Body of pancreas (tissue), 4 donors: Measurements from ENCODE around the gene ZMYM4. TPM values are rescaled to one million over a fixed set of nuclear protein-coding genes. Genes with fewer than 3 reads are reported as not detected.

Source experiments
- ATAC-seq: fragments of 150-250 bp; one replicate; pipeline ENCODE4 v1.9.1; 2016
- DNase-seq, 4 donors: peaks; one replicate each; pipeline ENCODE4 v3.0.0-alpha.2; 2019
- H3K27ac ChIP-seq, 4 donors: fragments of 200-600 bp; sonication (generic); 1 replicate in 3 of 4; 2 replicates in 1 of 4; pipeline versions ENCODE4 v1.5.1 to v1.6.1; 2016 to 2019; ENCODE audit warnings: mild to moderate bottlenecking in 1 of 4, mixed read lengths in 1 of 4, moderate library complexity in 1 of 4
- H3K27me3 ChIP-seq, 2 donors: fragments of 200-600 bp; sonication (generic); one replicate each; pipeline ENCODE4 v1.6.0; 2016; ENCODE audit warnings: mild to moderate bottlenecking in 1 of 2
- H3K36me3 ChIP-seq, 2 donors: fragments of 200-600 bp; sonication (generic); replicated peaks in 1 of 2; 2 replicates each; pipeline ENCODE4 v1.5.1; 2016; ENCODE audit warnings: low read depth in 2 of 2; ENCODE audit not compliant: insufficient read depth in 1 of 2
- H3K4me1 ChIP-seq: fragments of 200-600 bp; sonication (generic); one replicate; pipeline ENCODE4 v1.6.0; 2016
- H3K4me3 ChIP-seq, 2 donors: fragments of 200-600 bp; sonication (generic); 1 replicate in 1 of 2; 2 replicates in 1 of 2; pipeline ENCODE4 v1.5.1; 2016 to 2019
- H3K9me3 ChIP-seq, 3 donors: fragments of 200-600 bp; sonication (generic); 1 replicate in 2 of 3; 2 replicates in 1 of 3; pipeline ENCODE4 v1.5.1; 2016
- POLR2A ChIP-seq, 3 donors: fragments of 450-650 bp; IDR thresholded peaks; one replicate each; pipeline ENCODE4 v1.6.1; 2016; ENCODE audit warnings: antibody characterized with exemption in 3 of 3, mild to moderate bottlenecking in 2 of 3
- WGBS, 2 donors: methylation state at CpG; one replicate each; pipeline ENCODE4 v1.1.5; 2017; 5-methylcytosine and 5-hydroxymethylcytosine counted together
- intact Hi-C: fragments of 100-400 bp; cut with DNase I; formaldehyde crosslinking; loops from one replicate; pipeline ENCODE4 v1.15.1; 2023
- total RNA-seq, 2 donors: library from RNA; depleted of rRNA; stranded (reverse); fragments of >200 nt; gene quantifications; one replicate each; pipeline ENCODE4 v1.1.0, GENCODE V29; 2016
- TF ChIP-seq, protein P1 (sequence below), 7 experiments: fragments of 450-650 bp in 4 of 7; fragments of 200-600 bp in 3 of 7; sonication (generic) in 3 of 7; IDR thresholded peaks; one replicate each; pipeline ENCODE4 v1.5.1; 2016 to 2019; ENCODE audit warnings: antibody characterized with exemption in 7 of 7

The ZMYM4 gene
- total RNA-seq, 2 donors from 2014 or later, result 15.2 to 33.2 TPM

DNA sequence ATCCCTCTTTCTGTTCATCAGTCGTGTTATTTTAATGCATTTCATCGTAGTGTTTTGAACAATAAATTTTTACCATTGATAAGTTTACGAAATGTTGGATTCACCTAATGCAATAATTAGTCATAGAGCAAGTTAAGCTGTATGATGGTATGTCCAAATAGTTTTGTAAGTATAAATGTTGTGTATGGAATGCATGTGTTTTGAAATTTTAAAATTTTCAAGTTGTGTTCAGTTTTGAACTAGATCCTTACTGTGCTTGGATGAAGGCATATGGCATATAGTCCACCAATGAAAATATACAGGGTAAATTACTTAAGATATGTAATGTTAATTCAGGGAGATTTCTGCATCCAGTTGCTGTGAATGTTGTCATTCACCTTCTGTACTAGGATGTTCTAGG, 2.3 kb downstream of the ZMYM4 start:
- Histone ChIP-seq H3K36me3 (no peaks in the 10 kb centered on the region), H3K27ac (no peak overlapping the region), H3K9me3 (no peaks in the 10 kb centered on the region), H3K4me3 (no peak overlapping the region), H3K4me1 (peaks cover 21% of the 10 kb centered on the region), H3K27me3 (no peaks in the 10 kb centered on the region)
- TF ChIP-seq, protein P1, sequence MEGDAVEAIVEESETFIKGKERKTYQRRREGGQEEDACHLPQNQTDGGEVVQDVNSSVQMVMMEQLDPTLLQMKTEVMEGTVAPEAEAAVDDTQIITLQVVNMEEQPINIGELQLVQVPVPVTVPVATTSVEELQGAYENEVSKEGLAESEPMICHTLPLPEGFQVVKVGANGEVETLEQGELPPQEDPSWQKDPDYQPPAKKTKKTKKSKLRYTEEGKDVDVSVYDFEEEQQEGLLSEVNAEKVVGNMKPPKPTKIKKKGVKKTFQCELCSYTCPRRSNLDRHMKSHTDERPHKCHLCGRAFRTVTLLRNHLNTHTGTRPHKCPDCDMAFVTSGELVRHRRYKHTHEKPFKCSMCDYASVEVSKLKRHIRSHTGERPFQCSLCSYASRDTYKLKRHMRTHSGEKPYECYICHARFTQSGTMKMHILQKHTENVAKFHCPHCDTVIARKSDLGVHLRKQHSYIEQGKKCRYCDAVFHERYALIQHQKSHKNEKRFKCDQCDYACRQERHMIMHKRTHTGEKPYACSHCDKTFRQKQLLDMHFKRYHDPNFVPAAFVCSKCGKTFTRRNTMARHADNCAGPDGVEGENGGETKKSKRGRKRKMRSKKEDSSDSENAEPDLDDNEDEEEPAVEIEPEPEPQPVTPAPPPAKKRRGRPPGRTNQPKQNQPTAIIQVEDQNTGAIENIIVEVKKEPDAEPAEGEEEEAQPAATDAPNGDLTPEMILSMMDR (IDR thresholded peaks at IDR 0.05), result no peak
- no peak for TF ChIP-seq POLR2A (IDR thresholded peaks at IDR 0.05)
- DNase-seq (no peak), ATAC-seq (no peak)
- 91 to 93% methylated on average over 3 of the region's 3 CpGs for WGBS, 2 donors
- intact Hi-C loops, result no loop called here

DNA sequence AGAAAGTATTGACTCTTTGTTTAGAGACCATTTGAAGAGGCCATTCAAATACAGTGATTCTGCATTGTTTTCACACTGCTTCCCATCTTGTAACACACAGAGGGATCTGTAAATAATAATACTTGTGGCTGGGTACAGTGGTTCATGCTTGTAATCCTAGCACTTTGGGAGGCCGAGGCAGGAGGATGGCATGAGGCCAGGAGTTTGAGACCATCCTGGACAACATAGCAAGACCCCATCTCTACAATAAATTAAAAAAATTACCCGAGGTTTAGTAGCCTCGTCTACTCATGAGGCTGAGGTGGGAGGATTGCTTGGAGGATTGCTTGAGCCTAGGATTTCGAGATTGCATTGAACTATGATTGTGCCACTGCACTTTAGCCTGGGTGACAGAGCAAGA, 5.7 kb downstream of the ZMYM4 start:
- DNase-seq (no peak), ATAC-seq (no peak)
- H3K27ac ChIP-seq, result no peak overlapping the region
- WGBS, 2 donors, result 81 to 91% methylated on average over 4 of the region's 4 CpGs
- H3K36me3 ChIP-seq, result no peaks in the 10 kb centered on the region
- no peaks in the 10 kb centered on the region for H3K27me3 ChIP-seq
- H3K4me3 ChIP-seq, result no peak overlapping the region
- TF ChIP-seq, protein P1 (IDR thresholded peaks at IDR 0.05), result no peak
- no peak for TF ChIP-seq POLR2A (IDR thresholded peaks at IDR 0.05)
- H3K9me3 ChIP-seq, result no peaks in the 10 kb centered on the region
- H3K4me1 ChIP-seq, result peaks cover 15% of the 10 kb centered on the region
- intact Hi-C loops, result no loop called here

DNA sequence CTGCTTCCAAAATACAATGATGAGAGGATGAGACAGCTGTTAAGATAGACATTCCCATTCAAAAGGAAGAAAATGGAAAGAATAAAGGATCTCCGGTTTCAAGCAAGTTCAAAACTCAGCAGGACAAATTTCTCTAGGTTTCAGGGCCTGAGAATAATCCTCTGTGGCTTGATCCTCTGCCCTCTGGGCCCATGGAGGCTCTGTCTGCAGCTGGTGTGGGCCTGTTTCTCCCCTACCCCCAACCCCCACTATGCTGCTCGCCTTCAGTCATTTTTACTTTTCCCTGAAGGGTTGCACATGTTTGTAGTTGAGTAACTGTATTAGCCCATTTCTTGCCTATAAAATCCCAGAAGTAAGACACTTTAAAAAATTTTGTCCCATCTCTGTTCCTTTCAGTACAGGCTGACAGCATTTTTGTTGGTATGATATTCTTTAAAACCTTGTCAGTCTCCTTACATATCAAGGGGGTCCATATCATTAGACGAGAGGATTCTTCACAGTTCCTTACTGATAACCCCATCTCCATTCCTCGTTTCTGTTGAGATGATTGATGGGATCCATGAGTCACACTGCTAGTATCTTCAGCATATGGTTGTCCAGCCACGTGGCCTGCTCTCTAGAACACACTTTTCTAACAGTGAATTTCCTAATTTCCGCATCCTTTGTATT, 10.5 kb downstream of the ZMYM4 start:
- Histone ChIP-seq H3K27ac (no peak overlapping the region), H3K36me3 (no peaks in the 10 kb centered on the region), H3K27me3 (no peaks in the 10 kb centered on the region), H3K4me1 (no peaks in the 10 kb centered on the region), H3K4me3 (no peak overlapping the region), H3K9me3 (no peaks in the 10 kb centered on the region)
- TF ChIP-seq, protein P1 (IDR thresholded peaks at IDR 0.05), result no peak
- no peak for TF ChIP-seq POLR2A (IDR thresholded peaks at IDR 0.05)
- DNase-seq (no peak), ATAC-seq (no peak)
- 84 to 96% methylated on average over 6 of the region's 6 CpGs for WGBS, 2 donors
- intact Hi-C loops, result no loop called here

DNA sequence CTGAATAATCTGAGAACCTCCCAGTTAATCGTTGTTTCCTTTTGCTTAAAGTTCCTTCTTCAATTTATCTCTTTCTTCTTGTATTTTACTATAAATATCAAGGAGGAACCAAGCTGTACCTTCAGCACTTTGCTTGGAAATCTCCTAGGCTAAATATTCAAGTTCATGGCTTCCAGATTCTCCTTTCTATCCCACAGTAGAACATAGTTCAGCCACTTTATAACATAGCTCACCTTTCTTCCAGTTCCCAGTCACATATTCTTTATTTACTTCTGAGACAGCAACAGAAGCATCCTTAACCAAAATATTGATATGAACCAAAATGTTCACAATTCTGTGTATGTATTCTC, 11.0 kb downstream of the ZMYM4 start:
- Histone ChIP-seq H3K4me3 (no peak overlapping the region), H3K27ac (no peak overlapping the region), H3K4me1 (no peaks in the 10 kb centered on the region), H3K36me3 (no peaks in the 10 kb centered on the region), H3K27me3 (no peaks in the 10 kb centered on the region), H3K9me3 (no peaks in the 10 kb centered on the region)
- TF ChIP-seq POLR2A (IDR thresholded peaks at IDR 0.05), result no peak
- TF ChIP-seq, protein P1 (IDR thresholded peaks at IDR 0.05), result no peak
- no peak for ATAC-seq
- WGBS, 2 donors, result 70 to 95% methylated on average over 1 of the region's 1 CpG
- DNase-seq, result no peak
- intact Hi-C loops, result no loop called here

DNA sequence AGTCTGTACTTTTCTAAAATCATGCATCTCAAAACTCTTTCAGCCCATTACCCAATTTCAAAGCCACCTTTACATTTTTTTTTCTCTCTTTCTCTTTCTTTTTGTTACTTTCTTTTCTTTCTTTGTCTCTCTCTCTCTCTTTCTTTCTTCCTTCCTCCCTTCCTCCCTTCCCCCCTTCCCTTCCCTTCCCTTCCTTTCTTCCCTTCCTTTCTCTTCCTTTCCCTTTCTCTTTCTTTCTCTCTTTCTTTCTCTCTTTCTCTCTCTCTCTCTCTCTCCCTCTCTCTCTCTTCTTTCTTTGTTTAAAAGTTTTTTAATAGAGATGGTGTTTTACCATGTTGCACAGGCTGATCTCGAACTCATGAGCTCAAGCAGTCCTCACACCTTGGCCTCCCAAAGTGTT, 11.5 kb downstream of the ZMYM4 start:
- H3K27me3 ChIP-seq, result no peaks in the 10 kb centered on the region
- no peaks in the 10 kb centered on the region for H3K9me3 ChIP-seq
- intact Hi-C loops, result no loop called here
- WGBS, 2 donors, result 89 to 100% methylated on average over 1 of the region's 1 CpG
- no peak overlapping the region for H3K27ac ChIP-seq
- ATAC-seq, result no peak
- DNase-seq, result no peak
- H3K4me1 ChIP-seq, result no peaks in the 10 kb centered on the region
- TF ChIP-seq, protein P1 (IDR thresholded peaks at IDR 0.05), result no peak
- TF ChIP-seq POLR2A (IDR thresholded peaks at IDR 0.05), result no peak
- no peaks in the 10 kb centered on the region for H3K36me3 ChIP-seq
- no peak overlapping the region for H3K4me3 ChIP-seq
